Immature natural killer cell (primary cell): Measurements from ENCODE around the gene TCAF1. TPM values are rescaled to one million over a fixed set of nuclear protein-coding genes. Genes with fewer than 3 reads are reported as not detected.

ENCODE experiments used
- DNase-seq, 3 donors: peaks; one replicate each; pipeline ENCODE4 v3.0.0; 2022; ENCODE audit warnings: mixed read lengths in 1 of 3
- H3K27ac Mint-ChIP-seq, 6 donors: one replicate each; pipeline ENCODE4 v1.8.0; 2020; ENCODE audit warnings: mixed read lengths in 6 of 6, mild to moderate bottlenecking in 5 of 6, inconsistent platforms in 4 of 6, moderate library complexity in 3 of 6
- H3K27me3 Mint-ChIP-seq, 3 donors: one replicate each; pipeline ENCODE4 v1.8.0; 2020 to 2021; ENCODE audit warnings: low read depth in 3 of 3, mild to moderate bottlenecking in 3 of 3, mixed read lengths in 3 of 3, moderate library complexity in 3 of 3, inconsistent platforms in 1 of 3
- H3K36me3 Mint-ChIP-seq, 3 donors: one replicate each; pipeline ENCODE4 v1.8.0; 2020; ENCODE audit warnings: mixed read lengths in 3 of 3, inconsistent platforms in 2 of 3, mild to moderate bottlenecking in 2 of 3
- H3K4me1 Mint-ChIP-seq, 2 donors: one replicate each; pipeline ENCODE4 v1.8.0; 2020; ENCODE audit warnings: inconsistent platforms in 2 of 2, mild to moderate bottlenecking in 2 of 2, mixed read lengths in 2 of 2, moderate library complexity in 1 of 2
- H3K4me3 Mint-ChIP-seq, 5 donors: one replicate each; pipeline ENCODE4 v1.8.0; 2020; ENCODE audit warnings: mild to moderate bottlenecking in 5 of 5, mixed read lengths in 5 of 5, inconsistent platforms in 3 of 5, moderate library complexity in 3 of 5
- H3K9me3 Mint-ChIP-seq, 6 donors: one replicate each; pipeline ENCODE4 v1.8.0; 2020; ENCODE audit warnings: mild to moderate bottlenecking in 6 of 6, mixed read lengths in 6 of 6, inconsistent platforms in 4 of 6, moderate library complexity in 3 of 6
- polyA plus RNA-seq, 3 donors: library from polyadenylated mRNA; unstranded; fragments of 300-500 nt; fragmentation: Illumina TruSeq; gene quantifications; one replicate each; pipeline ENCODE4 v1.2.3, GENCODE V29; 2021

TCAF1 gene, protein sequence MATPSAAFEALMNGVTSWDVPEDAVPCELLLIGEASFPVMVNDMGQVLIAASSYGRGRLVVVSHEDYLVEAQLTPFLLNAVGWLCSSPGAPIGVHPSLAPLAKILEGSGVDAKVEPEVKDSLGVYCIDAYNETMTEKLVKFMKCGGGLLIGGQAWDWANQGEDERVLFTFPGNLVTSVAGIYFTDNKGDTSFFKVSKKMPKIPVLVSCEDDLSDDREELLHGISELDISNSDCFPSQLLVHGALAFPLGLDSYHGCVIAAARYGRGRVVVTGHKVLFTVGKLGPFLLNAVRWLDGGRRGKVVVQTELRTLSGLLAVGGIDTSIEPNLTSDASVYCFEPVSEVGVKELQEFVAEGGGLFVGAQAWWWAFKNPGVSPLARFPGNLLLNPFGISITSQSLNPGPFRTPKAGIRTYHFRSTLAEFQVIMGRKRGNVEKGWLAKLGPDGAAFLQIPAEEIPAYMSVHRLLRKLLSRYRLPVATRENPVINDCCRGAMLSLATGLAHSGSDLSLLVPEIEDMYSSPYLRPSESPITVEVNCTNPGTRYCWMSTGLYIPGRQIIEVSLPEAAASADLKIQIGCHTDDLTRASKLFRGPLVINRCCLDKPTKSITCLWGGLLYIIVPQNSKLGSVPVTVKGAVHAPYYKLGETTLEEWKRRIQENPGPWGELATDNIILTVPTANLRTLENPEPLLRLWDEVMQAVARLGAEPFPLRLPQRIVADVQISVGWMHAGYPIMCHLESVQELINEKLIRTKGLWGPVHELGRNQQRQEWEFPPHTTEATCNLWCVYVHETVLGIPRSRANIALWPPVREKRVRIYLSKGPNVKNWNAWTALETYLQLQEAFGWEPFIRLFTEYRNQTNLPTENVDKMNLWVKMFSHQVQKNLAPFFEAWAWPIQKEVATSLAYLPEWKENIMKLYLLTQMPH
- 10 to 100 TPM; 11.4 to 20.1 (median 14.9) TPM for polyA plus RNA-seq

DNA sequence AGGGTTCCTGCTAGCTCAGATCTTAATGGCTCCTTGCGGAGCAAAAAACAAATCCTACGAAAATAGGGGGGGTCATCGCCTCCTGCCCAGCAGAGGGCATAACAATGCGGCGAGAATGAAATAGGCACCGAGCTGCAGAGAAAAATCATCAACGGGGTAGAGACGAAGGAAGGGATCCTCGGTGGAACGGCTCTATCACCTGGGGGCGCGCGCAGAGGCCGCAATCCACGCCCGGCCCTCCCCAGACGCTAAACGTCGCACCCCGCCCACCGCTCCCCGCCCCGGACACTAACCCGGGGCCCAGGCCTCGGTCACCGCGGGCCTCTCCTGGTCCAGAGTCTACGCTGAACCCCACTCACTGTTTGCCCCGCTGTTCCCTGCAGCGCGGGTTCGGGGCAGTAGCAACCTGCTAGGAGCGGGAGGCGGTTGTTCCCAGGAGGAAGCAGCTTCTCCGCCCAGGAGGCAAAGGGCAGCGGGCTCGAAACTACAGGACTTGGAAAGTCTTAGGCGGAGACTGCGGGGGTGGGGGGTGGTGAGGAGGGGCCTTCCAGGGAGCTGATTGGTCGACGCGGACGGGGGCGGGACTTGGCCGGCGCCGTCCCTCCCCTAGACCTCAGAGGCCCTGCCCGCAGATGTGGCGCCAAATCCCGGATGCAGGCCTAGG lies at the start of gene TCAF1:
TCAF1 (minus strand) TSS at position 509 of the 664 bp plus-strand sequence. CDS start 25,568 bp downstream, outside the sequence.
- peak within 1 kb of the TSS; percentile 90 to 98 (median 96) for H3K4me3 Mint-ChIP-seq
- peak within 1 kb of the TSS; percentile 82 to 95 (median 90) for H3K27ac Mint-ChIP-seq
- H3K36me3 Mint-ChIP-seq, result no peaks in the 10 kb centered on the region
- peak; percentile 88 to 89 (median 89) for DNase-seq
- peaks cover 23 to 35% of the 10 kb centered on the region in 2 donors for H3K4me1 Mint-ChIP-seq
- H3K27me3 Mint-ChIP-seq, result peaks cover 2 to 13% (median 8%) of the 10 kb centered on the region in 3 donors
- no peaks in the 10 kb centered on the region for H3K9me3 Mint-ChIP-seq

DNA sequence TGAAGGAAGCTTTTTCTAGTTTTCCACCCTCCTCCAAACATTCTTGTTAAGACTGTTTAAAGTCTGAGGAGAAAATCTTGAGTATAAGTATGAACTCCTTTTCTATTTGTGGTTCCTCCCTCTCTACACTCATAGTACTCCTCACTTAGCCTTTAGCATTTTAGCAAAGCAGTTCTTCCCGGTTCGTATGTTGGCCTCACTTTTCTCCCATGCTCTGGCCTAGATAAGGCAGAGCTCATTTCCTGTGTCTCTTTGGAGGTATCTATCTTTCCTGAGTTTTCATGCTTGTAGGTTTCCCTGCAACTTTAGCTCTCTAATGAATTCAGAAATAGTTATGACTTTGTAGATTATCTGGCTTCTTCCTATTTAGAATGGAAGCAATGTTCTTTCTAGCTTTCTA lies 46.8 kb upstream of the TCAF1 start:
- Mint-ChIP-seq H3K27me3 (peaks cover 2 to 11% (median 11%) of the 10 kb centered on the region in 3 donors), H3K9me3 (peaks cover 0 to 8% (median 0%) of the 10 kb centered on the region in 6 donors), H3K4me3 (no peak overlapping the region), H3K27ac (no peak overlapping the region), H3K4me1 (no peaks in the 10 kb centered on the region), H3K36me3 (no peaks in the 10 kb centered on the region)
- DNase-seq, result no peak

DNA sequence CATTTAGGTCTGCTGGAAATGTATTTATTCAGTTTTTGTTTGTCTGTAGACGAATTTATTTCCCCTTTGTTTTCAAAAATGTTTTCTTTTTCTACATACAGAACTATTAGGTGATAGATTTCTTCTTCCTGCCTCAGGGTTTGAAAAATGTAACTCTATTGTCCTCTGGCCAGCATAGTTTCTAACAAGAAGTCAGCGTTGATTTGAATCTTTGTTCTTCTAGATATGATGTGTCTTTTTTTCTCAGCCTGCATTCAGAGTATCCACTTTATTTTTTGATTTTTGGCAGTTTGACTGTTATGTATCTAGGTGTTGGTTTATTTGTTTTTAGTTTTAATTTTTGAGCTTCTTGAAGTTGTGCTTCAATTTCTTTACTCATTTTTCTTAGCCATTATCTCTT lies 45.1 kb upstream of the TCAF1 start:
- H3K4me1 Mint-ChIP-seq, result no peaks in the 10 kb centered on the region
- peaks cover 4 to 14% (median 11%) of the 10 kb centered on the region in 3 donors for H3K27me3 Mint-ChIP-seq
- no peak overlapping the region for H3K4me3 Mint-ChIP-seq

DNA sequence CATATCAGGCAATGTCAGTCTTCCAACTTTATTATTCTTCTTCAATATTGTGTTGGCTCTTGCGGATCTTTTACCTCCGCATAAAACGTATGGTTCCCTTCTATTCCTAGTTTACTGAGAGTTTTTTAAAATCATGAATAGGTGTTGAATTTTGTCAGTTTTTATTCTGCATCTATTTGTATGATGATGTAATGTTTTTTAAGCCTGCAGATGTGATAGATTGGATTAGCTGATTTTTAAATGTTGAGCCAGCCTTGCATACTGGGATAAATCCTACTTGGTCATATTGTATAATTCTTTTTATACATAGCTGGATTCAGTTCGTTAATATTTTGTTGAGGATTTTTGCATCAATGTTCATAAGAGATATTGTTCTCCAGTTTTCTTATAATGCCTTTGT lies 43.4 kb upstream of the TCAF1 start:
- Mint-ChIP-seq H3K27ac (no peak overlapping the region), H3K27me3 (peaks cover 4 to 14% (median 11%) of the 10 kb centered on the region in 3 donors), H3K36me3 (no peaks in the 10 kb centered on the region), H3K4me1 (no peaks in the 10 kb centered on the region), H3K9me3 (peaks cover 0 to 8% (median 0%) of the 10 kb centered on the region in 6 donors), H3K4me3 (no peak overlapping the region)
- DNase-seq, result no peak

More for the DNA sequence above, 45.1 kb upstream of the TCAF1 start:
- DNase-seq, result no peak
- peaks cover 0 to 8% (median 0%) of the 10 kb centered on the region in 6 donors for H3K9me3 Mint-ChIP-seq
- H3K27ac Mint-ChIP-seq, result no peak overlapping the region
- H3K36me3 Mint-ChIP-seq, result no peaks in the 10 kb centered on the region

DNA sequence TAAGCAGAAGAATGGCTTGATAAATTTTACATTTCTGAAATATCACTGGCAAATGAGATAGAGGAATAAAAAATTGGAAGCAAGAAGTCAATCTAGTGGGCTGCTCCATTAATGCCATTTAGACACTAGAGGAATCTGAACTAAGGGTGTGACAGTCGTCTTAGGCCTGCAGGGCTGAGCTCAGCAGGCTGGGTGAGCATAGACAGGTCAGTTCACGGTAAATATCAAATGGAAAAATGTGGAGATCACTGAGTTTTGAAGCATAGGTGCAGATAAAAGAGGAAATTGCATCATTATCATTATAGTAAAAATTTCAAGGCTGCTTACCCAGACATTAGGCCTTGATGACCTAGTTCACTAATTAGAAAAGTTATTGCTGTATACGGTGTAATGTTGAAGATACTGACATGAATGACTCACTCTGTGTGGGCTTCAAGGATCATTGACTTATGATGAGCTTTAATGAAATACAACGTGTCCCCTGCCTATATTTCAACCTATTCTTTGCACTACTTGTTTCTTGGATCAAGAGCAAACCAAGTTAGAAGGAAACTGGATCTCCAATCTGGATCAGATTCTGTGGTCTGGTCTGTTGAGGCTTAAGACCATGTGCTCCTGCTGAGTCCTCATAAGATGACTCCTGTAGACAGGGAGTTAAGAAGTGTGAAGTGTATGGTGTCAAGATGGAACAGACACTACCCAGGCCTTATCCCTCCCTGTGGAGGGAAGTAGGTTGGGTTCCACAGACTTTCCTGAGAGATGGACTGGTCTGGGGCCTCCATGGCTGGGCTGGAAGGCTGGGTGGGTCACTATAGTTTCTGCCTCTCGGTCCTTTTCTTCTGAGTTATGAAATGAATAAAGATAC lies 36.6 kb upstream of the TCAF1 start:
- Mint-ChIP-seq H3K4me3 (no peak overlapping the region), H3K27ac (no peak overlapping the region), H3K9me3 (peaks cover 0 to 4% (median 0%) of the 10 kb centered on the region in 6 donors), H3K27me3 (peaks cover 2 to 6% (median 6%) of the 10 kb centered on the region in 3 donors), H3K4me1 (no peaks in the 10 kb centered on the region), H3K36me3 (no peaks in the 10 kb centered on the region)
- DNase-seq, result no peak

DNA sequence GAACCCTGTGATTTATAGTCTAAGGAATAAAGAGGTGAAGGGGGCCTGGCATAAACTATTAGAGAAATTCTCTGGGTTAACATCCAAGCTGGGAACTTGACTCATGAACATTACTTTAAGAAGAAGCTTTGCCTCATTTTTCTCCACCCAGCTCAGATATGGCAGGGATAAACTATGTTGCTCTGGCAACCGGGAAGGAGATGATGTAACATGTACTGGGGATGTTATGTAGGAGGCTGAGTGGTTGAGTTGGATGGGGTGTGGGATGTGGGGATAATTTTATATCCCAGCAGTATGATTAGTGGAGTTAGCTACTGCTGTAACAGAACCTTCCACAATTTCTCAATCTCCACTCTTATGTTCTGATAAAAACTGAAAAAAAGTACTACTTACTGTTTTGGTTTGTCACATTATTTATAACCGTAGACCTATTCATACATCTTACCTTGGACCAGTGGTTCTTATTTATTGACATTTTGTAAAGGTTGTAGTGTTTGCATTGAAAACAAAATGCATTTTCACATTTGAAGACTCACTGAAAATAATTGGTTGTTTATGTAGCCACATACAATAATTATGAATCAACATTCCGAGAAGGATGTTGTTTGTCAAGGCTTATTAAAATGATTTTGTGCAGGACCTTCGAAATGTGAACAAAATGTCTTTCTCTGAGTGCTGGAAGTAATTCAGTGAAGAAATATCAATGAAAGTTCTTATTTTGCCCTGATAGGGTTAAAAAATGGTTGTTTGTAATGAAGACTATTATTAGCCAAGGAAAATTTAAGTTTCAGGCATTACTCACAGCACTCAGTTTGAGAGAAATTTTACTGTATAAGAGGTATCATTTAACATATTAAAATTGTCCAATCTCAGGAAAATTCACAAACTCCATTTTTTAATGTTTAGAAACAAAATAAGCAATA lies 34.4 kb upstream of the TCAF1 start:
- no peaks in the 10 kb centered on the region for H3K36me3 Mint-ChIP-seq
- H3K27ac Mint-ChIP-seq, result no peak overlapping the region
- H3K4me3 Mint-ChIP-seq, result no peak overlapping the region
- H3K27me3 Mint-ChIP-seq, result peaks cover 1 to 13% (median 4%) of the 10 kb centered on the region in 3 donors
- DNase-seq, result no peak
- peaks cover 2 to 11% (median 6%) of the 10 kb centered on the region in 6 donors for H3K9me3 Mint-ChIP-seq
- no peaks in the 10 kb centered on the region for H3K4me1 Mint-ChIP-seq

DNA sequence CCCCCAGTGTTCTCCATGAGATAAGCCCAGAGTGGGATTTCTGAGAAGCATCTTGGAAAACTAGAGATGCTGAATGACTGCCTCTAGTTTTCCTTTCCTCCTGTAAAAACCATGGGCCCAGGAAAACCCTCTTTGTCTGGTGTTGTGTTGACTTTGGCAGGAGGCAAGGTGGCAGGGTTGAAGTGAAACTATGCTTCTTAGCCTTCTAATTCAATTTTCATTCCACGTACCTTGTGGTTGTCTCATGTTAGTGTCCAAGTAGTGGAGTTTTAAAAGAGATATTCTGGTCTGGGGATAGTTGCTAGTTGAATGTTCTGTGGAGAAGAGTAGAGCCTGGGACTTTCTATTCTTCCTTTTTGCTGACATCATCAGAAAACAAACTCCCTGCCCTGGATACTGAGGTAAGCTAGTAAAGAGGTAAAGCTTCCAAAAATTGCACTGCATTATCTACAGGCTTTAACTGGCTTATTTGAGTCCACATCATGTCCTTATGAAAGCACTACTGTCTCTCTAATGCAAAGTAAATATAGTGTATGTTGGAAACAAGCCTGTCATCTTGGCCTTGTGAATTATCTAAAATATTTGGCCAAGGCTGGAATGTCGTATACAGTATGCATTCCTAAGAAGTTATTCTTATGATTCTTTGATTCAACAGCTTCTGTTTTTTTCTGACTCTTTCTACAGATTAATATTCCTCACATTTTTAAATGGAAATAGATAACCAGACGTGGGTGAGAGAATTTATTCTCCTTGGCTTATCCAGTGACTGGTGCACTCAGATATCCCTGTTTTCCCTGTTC lies 32.8 kb upstream of the TCAF1 start, which contains the start of gene OR2F2:
OR2F2 (plus strand) TSS at position 708 of the 800 bp plus-strand sequence; CDS start at position 708, 0 bp downstream.
- no peak within 1 kb of the TSS for H3K27ac Mint-ChIP-seq
- no peaks in the 10 kb centered on the region for H3K36me3 Mint-ChIP-seq
- H3K4me1 Mint-ChIP-seq, result no peaks in the 10 kb centered on the region
- no peak for DNase-seq
- H3K4me3 Mint-ChIP-seq, result no peak within 1 kb of the TSS
- peaks cover 2 to 11% (median 6%) of the 10 kb centered on the region in 6 donors for H3K9me3 Mint-ChIP-seq
- H3K27me3 Mint-ChIP-seq, result peaks cover 1 to 15% (median 4%) of the 10 kb centered on the region in 3 donors

DNA sequence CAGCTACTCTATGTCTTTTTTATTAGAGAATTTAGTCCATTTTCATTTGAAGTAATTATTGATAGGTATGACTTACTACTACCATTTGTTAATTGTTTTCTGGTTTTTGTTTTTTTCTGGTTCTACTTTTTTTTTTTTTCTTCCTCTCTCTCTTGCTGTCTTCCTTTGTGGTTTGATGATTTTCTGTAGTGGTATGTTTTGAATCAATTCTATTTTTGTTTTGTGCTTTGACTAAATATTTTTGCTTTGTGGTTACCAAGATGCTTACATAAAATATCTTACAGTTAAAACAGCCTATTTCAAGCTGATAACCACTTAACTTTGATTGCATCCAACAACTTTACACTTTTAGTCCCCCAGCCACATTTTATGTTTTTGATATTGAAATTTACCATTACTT lies 29.8 kb upstream of the TCAF1 start:
- Mint-ChIP-seq H3K27ac (no peak overlapping the region), H3K27me3 (peaks cover 1 to 15% (median 8%) of the 10 kb centered on the region in 3 donors), H3K4me1 (no peaks in the 10 kb centered on the region), H3K36me3 (no peaks in the 10 kb centered on the region), H3K9me3 (peaks cover 2 to 11% (median 6%) of the 10 kb centered on the region in 6 donors), H3K4me3 (no peak overlapping the region)
- DNase-seq, result no peak

DNA sequence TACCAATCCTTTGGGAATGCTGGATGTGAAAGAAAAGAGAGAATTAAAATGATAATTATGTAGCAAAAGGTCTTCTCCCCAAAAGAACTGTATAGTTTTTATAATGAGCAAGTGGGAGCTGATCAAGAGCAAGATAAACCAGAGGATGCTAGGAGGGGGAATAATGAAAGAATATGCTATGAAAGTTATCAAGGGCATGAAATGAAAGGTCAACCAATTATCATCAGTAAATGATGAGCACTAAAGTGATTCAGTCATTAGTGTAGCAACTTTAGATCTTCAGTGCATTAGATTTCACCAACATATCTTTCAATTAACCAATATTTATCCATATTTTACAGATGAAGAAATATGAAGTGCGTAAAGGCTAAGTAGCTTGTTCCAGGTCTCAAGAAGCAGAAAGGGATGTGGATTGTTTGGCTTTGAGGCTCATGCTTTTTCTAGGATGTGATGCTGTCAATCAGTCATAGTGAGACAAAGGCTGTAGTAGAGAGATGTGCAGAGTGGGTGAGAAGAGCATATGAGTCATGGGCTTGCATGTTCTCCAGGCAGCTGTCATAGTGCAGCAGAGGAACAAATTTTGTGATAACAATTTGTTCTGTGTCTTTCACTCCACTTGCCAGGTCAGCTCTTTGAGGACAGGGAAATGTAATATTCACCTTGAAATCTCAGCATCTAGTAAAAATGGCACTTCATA lies 27.4 kb upstream of the TCAF1 start:
- no peak overlapping the region for H3K4me3 Mint-ChIP-seq

DNA sequence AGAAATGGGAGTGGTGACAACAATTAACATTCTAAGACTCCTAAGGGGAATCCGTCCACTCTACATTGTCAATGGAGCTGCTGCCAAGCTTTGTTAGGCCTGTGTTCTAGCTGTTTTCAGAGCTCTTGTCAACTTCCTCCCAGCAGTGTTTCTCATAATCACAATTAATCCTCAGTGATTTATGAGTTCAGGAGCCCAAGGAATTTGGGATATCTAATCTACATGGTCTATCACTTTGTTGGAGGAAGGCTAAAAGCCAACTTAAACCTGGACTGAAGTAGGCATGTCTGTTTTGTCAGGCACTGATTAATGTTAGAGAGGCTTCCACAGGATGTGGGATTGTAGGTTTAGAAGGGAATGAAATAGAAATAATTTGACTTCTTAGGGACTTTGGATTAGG lies 22.9 kb upstream of the TCAF1 start:
- H3K27me3 Mint-ChIP-seq, result peaks cover 3 to 11% (median 9%) of the 10 kb centered on the region in 3 donors
- no peaks in the 10 kb centered on the region for H3K4me1 Mint-ChIP-seq
- no peak overlapping the region for H3K27ac Mint-ChIP-seq
- H3K36me3 Mint-ChIP-seq, result no peaks in the 10 kb centered on the region
- no peak overlapping the region for H3K4me3 Mint-ChIP-seq
- no peak for DNase-seq
- H3K9me3 Mint-ChIP-seq, result no peaks in the 10 kb centered on the region

More for the DNA sequence above, 27.4 kb upstream of the TCAF1 start:
- H3K27ac Mint-ChIP-seq, result no peak overlapping the region
- peaks cover 5 to 16% (median 5%) of the 10 kb centered on the region in 3 donors for H3K27me3 Mint-ChIP-seq
- peaks cover 2 to 8% (median 5%) of the 10 kb centered on the region in 6 donors for H3K9me3 Mint-ChIP-seq
- DNase-seq, result no peak
- no peaks in the 10 kb centered on the region for H3K4me1 Mint-ChIP-seq
- H3K36me3 Mint-ChIP-seq, result no peaks in the 10 kb centered on the region
